ENCODE results near the gene NRF1. TPM values are rescaled to one million over a fixed set of nuclear protein-coding genes. Genes with fewer than 3 reads are reported as not detected.

Gene NRF1
- polyA plus RNA-seq, 1 experiment = 13.3 TPM

GRCh38 chr7:129752760-129753159 lies 141.2 kb downstream of the NRF1 start:
- H3K4me3 ChIP-seq (ENCODE audit: low read depth, low read length) = no peak overlapping the region
- ChIA-PET CTCF (interaction anchor here (0.8 kb wide), 1 partner anchor 10 kb away, joined by 3 read pairs; no protein-coding TSS in a partner anchor), POLR2A (no interaction called here)
- H3K27me3 ChIP-seq (ENCODE audit: control insufficient read depth, insufficient read depth, low read length) = no peaks in the 10 kb centered on the region
- TF ChIP-seq CTCF (IDR thresholded peaks at IDR 0.05; ENCODE audit: insufficient read depth, low read depth, low read length) = no peak
- no peak for DNase-seq (ENCODE audit: low read depth)
- peaks cover 6% of the 10 kb centered on the region for H3K36me3 ChIP-seq (ENCODE audit: control insufficient read depth, insufficient read depth, low read length)

GRCh38 chr7:129754406-129754805 lies 142.9 kb downstream of the NRF1 start:
- no peak for TF ChIP-seq CTCF (IDR thresholded peaks at IDR 0.05; ENCODE audit: insufficient read depth, low read depth, low read length)
- CTCF ChIA-PET = no interaction called here
- POLR2A ChIA-PET = no interaction called here
- peaks cover 6% of the 10 kb centered on the region for H3K36me3 ChIP-seq (ENCODE audit: control insufficient read depth, insufficient read depth, low read length)
- DNase-seq (ENCODE audit: low read depth) = no peak
- no peaks in the 10 kb centered on the region for H3K27me3 ChIP-seq (ENCODE audit: control insufficient read depth, insufficient read depth, low read length)
- no peak overlapping the region for H3K4me3 ChIP-seq (ENCODE audit: low read depth, low read length)

GRCh38 chr7:129757991-129758390 lies 146.5 kb downstream of the NRF1 start:
- POLR2A ChIA-PET = no interaction called here
- Histone ChIP-seq H3K36me3 (ENCODE audit: control insufficient read depth, insufficient read depth, low read length) (peaks cover 6% of the 10 kb centered on the region), H3K4me3 (ENCODE audit: low read depth, low read length) (no peak overlapping the region), H3K27me3 (ENCODE audit: control insufficient read depth, insufficient read depth, low read length) (no peaks in the 10 kb centered on the region)
- CTCF ChIA-PET = no interaction called here
- TF ChIP-seq CTCF (IDR thresholded peaks at IDR 0.05; ENCODE audit: insufficient read depth, low read depth, low read length) = no peak
- no peak for DNase-seq (ENCODE audit: low read depth)

- no peak for TF ChIP-seq CTCF (IDR thresholded peaks at IDR 0.05; ENCODE audit: insufficient read depth, low read depth, low read length)
- Histone ChIP-seq H3K4me3 (ENCODE audit: low read depth, low read length) (no peak overlapping the region), H3K36me3 (ENCODE audit: control insufficient read depth, insufficient read depth, low read length) (no peaks in the 10 kb centered on the region), H3K27me3 (ENCODE audit: control insufficient read depth, insufficient read depth, low read length) (no peaks in the 10 kb centered on the region)
- CTCF ChIA-PET = interaction anchor here (1.6 kb wide), 1 partner anchor 9 kb away, joined by 3 read pairs; no protein-coding TSS in a partner anchor
- POLR2A ChIA-PET = no interaction called here
- DNase-seq (ENCODE audit: low read depth) = no peak
Measured at GRCh38 chr7:129762387-129762969, 151.0 kb downstream of the NRF1 start.

GRCh38 chr7:129764247-129765084 lies 152.9 kb downstream of the NRF1 start:
- Histone ChIP-seq H3K36me3 (ENCODE audit: control insufficient read depth, insufficient read depth, low read length) (no peaks in the 10 kb centered on the region), H3K4me3 (ENCODE audit: low read depth, low read length) (no peak overlapping the region), H3K27me3 (ENCODE audit: control insufficient read depth, insufficient read depth, low read length) (peaks cover 1% of the 10 kb centered on the region)
- CTCF ChIA-PET = no interaction called here
- no peak for TF ChIP-seq CTCF (IDR thresholded peaks at IDR 0.05; ENCODE audit: insufficient read depth, low read depth, low read length)
- no peak for DNase-seq (ENCODE audit: low read depth)
- POLR2A ChIA-PET = no interaction called here
